ENCODE results near the gene JMJD1C. TPM values are rescaled to one million over a fixed set of nuclear protein-coding genes. Genes with fewer than 3 reads are reported as not detected.
"Not testable (repeated sequence)": the region's sequence is repeated elsewhere in the genome, so short reads cannot be mapped to it uniquely, and the experiment has no call there.

Gene JMJD1C
- total RNA-seq, 2 donors from 2014 or later: 39.2 to 50.7 TPM

DNA sequence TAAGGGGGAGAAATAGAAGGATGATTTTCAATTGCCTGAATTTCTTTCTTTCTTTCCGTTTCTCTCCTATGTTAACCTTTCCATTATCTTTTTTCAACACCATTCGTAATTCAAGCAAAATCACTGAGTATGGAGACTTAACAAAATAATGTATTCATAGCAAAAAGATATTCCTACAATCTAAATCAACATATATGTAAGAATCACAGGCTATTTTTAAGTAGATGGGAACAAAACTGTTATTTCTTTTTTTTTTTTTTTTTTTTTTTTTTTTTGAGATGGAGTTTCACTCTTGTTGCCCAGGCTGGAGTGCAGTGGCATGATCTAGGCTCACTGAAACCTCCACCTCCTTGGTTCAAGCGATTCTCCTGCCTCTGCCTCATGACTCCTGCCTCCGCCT, 27.2 kb upstream of the JMJD1C start:
- no peaks in the 10 kb centered on the region for H3K27me3 Mint-ChIP-seq
- no peaks in the 10 kb centered on the region for H3K36me3 Mint-ChIP-seq
- ATAC-seq: no peak
- H3K4me1 Mint-ChIP-seq (ENCODE audit: low read depth in 2 of 2): peaks cover 7 to 11% of the 10 kb centered on the region in 2 donors
- no peak overlapping the region for H3K27ac Mint-ChIP-seq
- no peak overlapping the region for H3K4me3 Mint-ChIP-seq
- no peak for DNase-seq (ENCODE audit: low spot score)
- H3K9me3 Mint-ChIP-seq: no peaks in the 10 kb centered on the region

DNA sequence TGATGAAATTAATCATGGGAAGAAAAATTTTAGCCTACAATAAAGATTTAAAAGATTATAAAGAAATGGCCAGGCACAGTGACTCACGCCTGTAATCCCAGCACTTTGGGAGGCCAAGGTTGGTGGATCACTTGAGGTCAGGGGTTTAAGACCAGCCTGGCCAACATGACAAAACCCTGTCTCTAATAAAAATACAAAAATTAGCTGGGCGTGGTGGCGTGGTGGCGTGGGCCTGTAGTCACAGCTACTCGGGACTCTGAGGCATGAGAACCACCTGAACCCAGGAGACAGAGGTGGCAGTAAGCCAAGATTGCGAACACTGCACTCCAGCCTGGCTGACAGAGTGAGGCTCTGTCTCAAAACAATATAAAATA, 26.5 kb upstream of the JMJD1C start:
- not testable (repeated sequence) for H3K4me3 Mint-ChIP-seq; H3K36me3 Mint-ChIP-seq; DNase-seq (ENCODE audit: low spot score); H3K27ac Mint-ChIP-seq; ATAC-seq; H3K27me3 Mint-ChIP-seq; H3K9me3 Mint-ChIP-seq
- peaks cover 7 to 11% of the 10 kb centered on the region in 2 donors for H3K4me1 Mint-ChIP-seq (ENCODE audit: low read depth in 2 of 2)

DNA sequence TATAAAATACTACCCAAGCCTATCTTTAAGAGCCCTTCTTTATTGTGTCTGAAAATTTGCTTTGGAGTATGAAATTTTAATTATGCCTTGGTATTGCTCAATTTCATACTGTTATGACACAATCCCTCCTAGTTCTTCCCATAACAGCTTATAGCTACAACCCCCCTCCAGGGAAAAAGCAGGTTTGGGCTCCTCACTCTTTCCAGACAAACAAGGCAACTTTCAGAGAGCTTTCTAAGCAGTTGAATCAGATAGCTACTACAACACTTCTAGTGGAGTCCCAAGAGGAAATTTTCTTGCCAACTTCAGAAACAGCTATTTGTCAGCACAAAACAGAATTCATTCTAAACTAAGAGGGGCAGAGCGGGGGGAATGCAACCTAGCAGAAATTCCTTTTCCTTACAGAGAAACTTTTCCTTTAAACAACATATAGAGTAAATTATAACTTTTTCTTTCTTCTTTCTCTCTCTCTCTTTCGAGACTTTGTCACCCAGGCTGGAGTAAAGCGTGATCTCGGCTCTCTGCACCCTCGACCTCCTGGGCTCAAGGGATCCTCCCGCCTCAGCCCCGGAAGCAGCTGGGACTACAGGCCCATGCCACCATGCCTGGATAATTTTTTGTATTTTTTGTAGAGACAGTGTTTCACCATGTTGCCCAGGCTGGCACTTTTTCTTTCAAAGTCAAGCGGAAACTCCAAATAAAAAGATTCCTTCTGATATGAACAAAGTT, 26.0 kb upstream of the JMJD1C start:
- Mint-ChIP-seq H3K27ac (no peak overlapping the region), H3K9me3 (no peaks in the 10 kb centered on the region)
- DNase-seq (ENCODE audit: low spot score): no peak

DNA sequence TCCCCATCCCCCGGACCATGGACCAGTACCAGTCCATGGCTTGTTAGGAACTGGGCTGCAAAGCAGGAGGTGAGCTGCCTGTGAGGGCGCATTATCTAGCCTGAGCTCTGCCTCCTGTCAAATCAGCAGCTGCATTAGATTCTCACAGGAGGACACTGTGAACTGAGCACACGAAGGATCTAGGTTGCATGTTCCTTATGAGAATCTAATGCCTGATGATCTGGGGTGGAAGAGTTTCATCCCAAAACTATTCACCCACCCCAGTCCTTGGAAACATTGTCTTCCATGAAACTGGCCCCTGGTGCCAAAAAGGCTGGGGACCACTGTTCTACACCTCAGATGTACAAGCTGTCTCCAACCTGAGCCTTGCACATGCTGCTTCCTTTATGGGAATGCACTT, 24.1 kb upstream of the JMJD1C start:
- no peaks in the 10 kb centered on the region for H3K36me3 Mint-ChIP-seq
- H3K4me3 Mint-ChIP-seq: no peak overlapping the region
- no peaks in the 10 kb centered on the region for H3K27me3 Mint-ChIP-seq
- H3K27ac Mint-ChIP-seq: no peak overlapping the region
- H3K9me3 Mint-ChIP-seq: no peaks in the 10 kb centered on the region
- no peak for DNase-seq (ENCODE audit: low spot score)
- H3K4me1 Mint-ChIP-seq (ENCODE audit: low read depth in 2 of 2): peaks cover 6 to 7% of the 10 kb centered on the region in 2 donors
- no peak for ATAC-seq

More for the DNA sequence above, 26.0 kb upstream of the JMJD1C start:
- H3K27me3 Mint-ChIP-seq: no peaks in the 10 kb centered on the region
- H3K4me1 Mint-ChIP-seq (ENCODE audit: low read depth in 2 of 2): peaks cover 7 to 9% of the 10 kb centered on the region in 2 donors
- no peak overlapping the region for H3K4me3 Mint-ChIP-seq
- no peaks in the 10 kb centered on the region for H3K36me3 Mint-ChIP-seq
- ATAC-seq: no peak

DNA sequence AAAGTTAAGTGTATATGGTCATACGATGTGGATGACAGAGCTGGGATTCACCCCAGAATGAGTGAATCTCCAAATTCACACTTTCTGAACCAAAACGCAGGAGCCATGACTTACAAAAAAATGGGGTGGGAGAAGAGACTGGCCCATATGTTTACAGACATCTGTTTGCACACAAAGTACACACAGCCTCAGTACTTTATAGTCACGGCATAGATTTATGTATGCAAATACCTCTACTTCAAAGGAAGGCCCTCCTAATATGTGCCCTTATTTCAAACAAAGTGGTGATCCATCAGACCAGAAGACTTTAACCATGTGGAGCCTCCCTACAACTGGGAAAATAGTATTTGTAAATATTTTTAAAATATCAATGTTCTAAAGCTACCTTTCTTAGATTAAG, 22.2 kb upstream of the JMJD1C start:
- Mint-ChIP-seq H3K36me3 (no peaks in the 10 kb centered on the region), H3K27ac (no peak overlapping the region), H3K4me1 (ENCODE audit: low read depth in 2 of 2) (peaks cover 6 to 7% of the 10 kb centered on the region in 2 donors), H3K27me3 (no peaks in the 10 kb centered on the region), H3K9me3 (no peaks in the 10 kb centered on the region), H3K4me3 (no peak overlapping the region)
- DNase-seq (ENCODE audit: low spot score) (no peak), ATAC-seq (no peak)

DNA sequence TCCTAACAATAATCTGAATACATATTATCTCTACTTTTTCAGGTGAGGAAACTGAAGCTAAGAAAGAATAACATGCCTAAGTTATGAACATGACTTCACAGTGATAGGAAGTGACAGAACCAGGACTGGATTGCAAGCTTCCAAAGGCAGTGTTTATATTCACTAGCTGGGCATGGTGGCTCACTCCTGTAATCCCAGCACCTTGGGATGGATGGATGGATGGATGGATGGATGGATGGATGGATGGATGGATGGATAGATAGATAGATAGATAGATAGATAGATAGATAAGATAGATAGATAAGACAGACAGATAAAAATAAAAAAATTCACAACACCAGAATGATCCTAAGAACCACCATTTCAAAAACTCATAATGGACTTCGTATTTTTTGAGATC, 18.2 kb upstream of the JMJD1C start:
- Mint-ChIP-seq H3K9me3 (no peaks in the 10 kb centered on the region), H3K27me3 (no peaks in the 10 kb centered on the region), H3K27ac (no peak overlapping the region), H3K4me3 (no peak overlapping the region), H3K4me1 (ENCODE audit: low read depth in 2 of 2) (no peaks in the 10 kb centered on the region), H3K36me3 (no peaks in the 10 kb centered on the region)
- ATAC-seq: no peak
- DNase-seq (ENCODE audit: low spot score): no peak

DNA sequence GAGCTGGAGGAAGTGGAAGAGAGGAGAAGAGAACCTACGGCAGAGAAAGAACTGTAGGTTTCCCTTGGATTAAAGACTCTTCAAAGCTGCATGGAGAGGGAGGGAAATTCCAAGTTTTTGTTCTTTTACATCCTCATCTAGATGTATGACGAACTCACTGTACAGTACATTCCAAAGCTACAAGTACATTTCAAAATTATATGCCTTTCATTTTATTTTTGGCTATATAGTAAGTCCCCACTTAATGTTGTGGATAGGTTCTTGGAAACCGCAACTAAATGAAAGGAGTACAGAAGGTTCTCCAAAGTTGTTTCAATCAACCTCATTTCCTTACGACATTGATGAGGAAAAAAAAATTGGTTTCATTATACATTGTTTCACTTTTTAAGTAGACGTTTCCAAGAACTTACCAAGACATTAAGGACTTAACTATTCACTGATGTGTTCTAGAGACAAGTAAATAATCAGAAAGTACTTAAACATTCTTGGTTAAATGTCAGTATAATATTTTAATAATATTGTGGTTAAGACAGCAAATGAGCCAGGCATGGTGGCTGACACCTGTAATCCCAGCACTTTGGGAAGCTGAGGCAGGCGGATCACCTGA, 16.1 kb upstream of the JMJD1C start:
- Mint-ChIP-seq H3K27ac (peak overlapping the region in 1 of 2 donors; percentile 10), H3K9me3 (no peaks in the 10 kb centered on the region), H3K27me3 (no peaks in the 10 kb centered on the region)

DNA sequence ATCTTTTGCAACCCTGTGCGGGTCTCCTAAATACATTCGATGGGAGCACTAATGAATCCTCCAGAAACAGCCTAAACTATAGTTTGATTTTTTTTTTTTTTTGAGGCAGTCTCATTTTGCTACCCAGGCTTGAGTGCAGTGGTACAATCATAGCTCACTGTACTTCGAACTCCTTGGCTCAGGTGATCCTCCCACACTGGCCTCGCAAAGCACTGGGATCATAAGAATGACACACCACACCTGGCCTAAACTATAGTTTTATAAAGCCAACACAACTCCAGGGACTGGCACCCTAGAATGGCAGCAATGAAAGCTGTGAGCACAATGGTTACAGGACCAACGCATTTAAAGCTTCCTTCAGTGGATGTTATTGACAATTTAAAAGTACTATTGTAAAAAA, 14.5 kb upstream of the JMJD1C start:
- no peaks in the 10 kb centered on the region for H3K36me3 Mint-ChIP-seq
- peaks cover 0 to 4% of the 10 kb centered on the region in 2 donors for H3K4me1 Mint-ChIP-seq (ENCODE audit: low read depth in 2 of 2)
- DNase-seq (ENCODE audit: low spot score): no peak
- H3K27me3 Mint-ChIP-seq: no peaks in the 10 kb centered on the region
- H3K27ac Mint-ChIP-seq: no peak overlapping the region
- ATAC-seq: no peak
- H3K4me3 Mint-ChIP-seq: no peak overlapping the region
- H3K9me3 Mint-ChIP-seq: no peaks in the 10 kb centered on the region

More for the DNA sequence above, 16.1 kb upstream of the JMJD1C start:
- H3K36me3 Mint-ChIP-seq: no peaks in the 10 kb centered on the region
- H3K4me3 Mint-ChIP-seq: no peak overlapping the region
- no peak for DNase-seq (ENCODE audit: low spot score)
- ATAC-seq: no peak
- H3K4me1 Mint-ChIP-seq (ENCODE audit: low read depth in 2 of 2): no peaks in the 10 kb centered on the region

DNA sequence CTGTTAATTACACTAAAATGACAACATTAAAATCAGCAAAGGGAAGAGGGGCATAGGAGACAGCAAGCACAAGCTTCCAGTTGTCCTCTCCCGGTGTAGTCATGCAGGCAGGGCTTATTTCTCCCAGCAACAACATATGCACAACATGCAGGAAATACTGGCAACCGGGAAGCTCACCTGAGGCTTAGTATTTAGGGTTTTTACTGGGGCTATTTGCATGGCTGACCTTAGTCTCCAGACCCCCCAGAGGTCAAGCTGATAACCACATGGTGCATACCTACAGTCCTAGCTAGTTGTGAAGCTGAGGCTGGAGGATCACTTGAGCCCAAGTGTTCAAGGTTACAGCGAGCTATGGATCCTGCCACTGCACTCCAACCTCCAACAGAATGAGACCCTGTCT, 12.8 kb upstream of the JMJD1C start:
- no peaks in the 10 kb centered on the region for H3K9me3 Mint-ChIP-seq
- ATAC-seq (no peak), DNase-seq (ENCODE audit: low spot score) (no peak)
- no peaks in the 10 kb centered on the region for H3K36me3 Mint-ChIP-seq
- no peak overlapping the region for H3K4me3 Mint-ChIP-seq
- H3K4me1 Mint-ChIP-seq (ENCODE audit: low read depth in 2 of 2): peaks cover 0 to 5% of the 10 kb centered on the region in 2 donors
- no peaks in the 10 kb centered on the region for H3K27me3 Mint-ChIP-seq
- H3K27ac Mint-ChIP-seq: no peak overlapping the region

DNA sequence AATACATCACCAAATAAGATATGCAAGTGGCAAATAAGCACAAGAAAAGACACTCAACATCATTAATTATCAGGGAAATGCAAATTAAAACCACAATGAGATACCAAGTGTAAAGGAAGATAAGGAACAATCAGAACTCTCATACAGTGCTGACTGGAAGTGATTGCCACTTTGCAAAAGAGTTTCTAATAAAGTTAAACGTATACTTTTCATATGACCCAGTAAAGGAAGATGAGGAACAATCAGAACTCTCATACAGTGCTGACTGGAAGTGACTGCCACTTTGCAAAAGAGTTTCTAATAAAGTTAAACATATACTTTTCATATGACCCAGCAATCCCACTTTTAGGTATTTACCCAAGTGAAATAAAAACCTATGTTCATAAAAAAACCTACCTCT, 12.2 kb upstream of the JMJD1C start:
- peaks cover 0 to 5% of the 10 kb centered on the region in 2 donors for H3K4me1 Mint-ChIP-seq (ENCODE audit: low read depth in 2 of 2)
- no peaks in the 10 kb centered on the region for H3K27me3 Mint-ChIP-seq
- ATAC-seq (no peak), DNase-seq (ENCODE audit: low spot score) (no peak)
- H3K27ac Mint-ChIP-seq: no peak overlapping the region
- no peaks in the 10 kb centered on the region for H3K36me3 Mint-ChIP-seq
- no peak overlapping the region for H3K4me3 Mint-ChIP-seq
- H3K9me3 Mint-ChIP-seq: no peaks in the 10 kb centered on the region

DNA sequence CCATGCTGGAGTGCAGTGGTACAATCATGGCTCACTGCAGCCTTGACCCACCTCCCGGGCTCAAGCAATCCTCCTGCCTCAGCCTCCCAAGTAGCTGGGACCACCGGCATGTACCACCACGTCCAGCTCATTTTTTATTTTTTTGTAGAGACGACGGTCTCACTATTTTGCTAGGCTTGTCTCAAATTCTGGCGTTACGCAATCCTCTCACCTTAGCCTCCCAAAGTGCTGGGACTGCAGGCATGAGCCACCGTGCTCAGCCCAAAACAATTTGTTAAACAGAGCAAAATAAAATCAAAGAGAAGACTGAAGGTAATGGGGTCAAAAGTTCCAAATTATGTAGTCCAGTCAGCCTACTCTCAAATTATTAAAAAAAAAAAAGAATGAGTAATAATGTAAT, 8.7 kb upstream of the JMJD1C start:
- no peaks in the 10 kb centered on the region for H3K27me3 Mint-ChIP-seq
- H3K36me3 Mint-ChIP-seq: no peaks in the 10 kb centered on the region
- H3K27ac Mint-ChIP-seq: no peak overlapping the region
- no peak for ATAC-seq
- H3K9me3 Mint-ChIP-seq: no peaks in the 10 kb centered on the region
- no peak for DNase-seq (ENCODE audit: low spot score)
- H3K4me3 Mint-ChIP-seq: no peak overlapping the region
- H3K4me1 Mint-ChIP-seq (ENCODE audit: low read depth in 2 of 2): peaks cover 0 to 5% of the 10 kb centered on the region in 2 donors

DNA sequence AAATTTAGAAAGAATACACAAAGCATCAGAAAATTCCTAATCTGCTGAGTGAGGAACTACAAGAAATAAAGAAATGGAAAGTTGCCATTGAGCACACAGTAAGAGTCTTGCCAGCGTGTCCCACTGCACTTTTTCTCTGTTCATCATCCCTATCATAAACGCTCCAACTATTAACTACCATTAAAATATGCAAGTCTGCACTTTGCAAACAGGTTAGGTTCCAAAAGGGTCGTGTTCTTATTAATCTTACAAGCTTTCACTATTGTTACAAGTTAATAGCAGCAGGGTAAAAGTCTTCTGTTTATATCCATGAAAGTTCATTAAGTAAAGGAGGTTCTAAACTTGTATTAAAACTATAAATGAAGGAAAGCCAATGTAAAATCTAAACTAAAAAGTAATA, 5.2 kb upstream of the JMJD1C start:
- Mint-ChIP-seq H3K27me3 (peaks cover 0 to 14% of the 10 kb centered on the region in 2 donors), H3K4me1 (ENCODE audit: low read depth in 2 of 2) (peaks cover 7 to 10% of the 10 kb centered on the region in 2 donors), H3K27ac (no peak overlapping the region), H3K9me3 (no peaks in the 10 kb centered on the region), H3K36me3 (no peaks in the 10 kb centered on the region), H3K4me3 (no peak overlapping the region)
- DNase-seq (ENCODE audit: low spot score) (no peak), ATAC-seq (no peak)

DNA sequence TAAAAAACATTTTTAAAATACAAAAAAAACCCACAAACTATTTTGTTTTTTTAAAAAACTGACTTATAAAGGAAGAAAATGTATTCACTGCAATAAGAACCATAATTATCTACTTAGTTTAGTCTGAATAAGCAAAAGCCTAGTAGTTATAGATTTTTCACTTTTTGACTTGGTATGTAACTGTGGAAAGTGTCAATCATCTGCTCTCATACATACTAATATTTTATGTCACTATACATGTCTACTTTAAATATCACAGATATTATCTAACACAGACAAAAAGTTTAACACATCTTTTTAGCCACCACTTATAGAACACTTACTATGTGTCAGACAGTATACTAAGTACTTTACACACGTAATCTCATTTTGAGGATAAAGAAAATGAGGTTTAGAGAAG, 3.2 kb upstream of the JMJD1C start:
- Mint-ChIP-seq H3K9me3 (no peaks in the 10 kb centered on the region), H3K27ac (no peak overlapping the region), H3K4me1 (ENCODE audit: low read depth in 2 of 2) (peaks cover 14 to 15% of the 10 kb centered on the region in 2 donors), H3K4me3 (no peak overlapping the region), H3K27me3 (peaks cover 0 to 14% of the 10 kb centered on the region in 2 donors), H3K36me3 (no peaks in the 10 kb centered on the region)
- no peak for DNase-seq (ENCODE audit: low spot score)
- no peak for ATAC-seq

DNA sequence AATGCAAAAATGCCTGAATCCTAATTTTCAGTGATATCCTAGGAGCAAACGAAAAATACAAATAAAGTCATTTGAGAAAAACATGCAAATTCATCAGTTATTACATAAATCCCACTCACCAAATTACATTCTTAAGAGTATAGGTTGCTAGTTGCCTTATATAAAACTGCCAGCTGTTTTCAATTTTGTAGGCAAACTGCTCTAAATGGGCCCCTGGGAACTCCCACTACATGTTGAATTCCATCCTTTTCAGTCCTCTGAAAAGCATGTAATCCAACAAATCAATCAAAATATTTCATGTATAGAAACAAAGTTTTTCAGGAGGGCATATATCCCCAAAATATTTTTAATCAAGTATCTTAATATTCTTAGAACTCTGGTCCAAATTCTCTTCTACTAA, 2.1 kb upstream of the JMJD1C start:
- Mint-ChIP-seq H3K9me3 (no peaks in the 10 kb centered on the region), H3K4me3 (no peak overlapping the region), H3K27me3 (peaks cover 0 to 14% of the 10 kb centered on the region in 2 donors), H3K4me1 (ENCODE audit: low read depth in 2 of 2) (peaks cover 14 to 15% of the 10 kb centered on the region in 2 donors), H3K27ac (no peak overlapping the region), H3K36me3 (no peaks in the 10 kb centered on the region)
- DNase-seq (ENCODE audit: low spot score) (no peak), ATAC-seq (no peak)
